GM23338 (cell line): ENCODE results near the gene OR2T10. TPM values are rescaled to one million over a fixed set of nuclear protein-coding genes. Genes with fewer than 3 reads are reported as not detected.

ENCODE experiments used
- ATAC-seq: fragments of 200-7000 bp; cut with Tn5 transposase; 3 replicates; pipeline ENCODE4 v1.9.1; 2020
- DNase-seq: peaks from one replicate; pipeline ENCODE4 v3.0.0-alpha.2; 2015; ENCODE audit warnings: low spot score
- H2AFZ ChIP-seq: fragments of 200-600 bp; sonication (generic); 2 replicates; pipeline ENCODE4 v1.8.0; 2016; ENCODE audit warnings: antibody characterized with exemption, mild to moderate bottlenecking, moderate library complexity
- H3F3A ChIP-seq: fragments of 200-600 bp; sonication (generic); replicated peaks from 2 replicates; pipeline ENCODE4 v1.8.0; 2017; ENCODE audit warnings: antibody characterized with exemption, mixed run types, low read depth
- H3K27ac ChIP-seq: fragments of 200-600 bp; sonication (generic); 2 replicates; pipeline ENCODE4 v1.6.1; 2016; ENCODE audit warnings: low read depth
- H3K27me3 ChIP-seq: fragments of 200-600 bp; sonication (generic); 2 replicates; pipeline ENCODE4 v1.8.0; 2016; ENCODE audit warnings: mild to moderate bottlenecking, mixed run types, moderate library complexity; ENCODE audit not compliant: insufficient read depth
- H3K36me3 ChIP-seq: fragments of 200-600 bp; sonication (generic); 2 replicates; pipeline ENCODE4 v1.8.0; 2016; ENCODE audit warnings: mild to moderate bottlenecking; ENCODE audit not compliant: insufficient read depth
- H3K4me1 ChIP-seq: fragments of 200-600 bp; sonication (generic); 2 replicates; pipeline ENCODE4 v1.8.0; 2016; ENCODE audit warnings: mild to moderate bottlenecking, moderate library complexity; ENCODE audit not compliant: insufficient read depth
- H3K4me2 ChIP-seq: fragments of 200-600 bp; sonication (generic); 2 replicates; pipeline ENCODE4 v1.7.1; 2017; ENCODE audit warnings: mixed run types
- H3K4me3 ChIP-seq: fragments of 200-600 bp; sonication (generic); 2 replicates; pipeline ENCODE4 v1.6.1; 2016; ENCODE audit warnings: mixed run types
- H3K79me2 ChIP-seq: fragments of 200-600 bp; sonication (generic); replicated peaks from 2 replicates; pipeline ENCODE4 v1.8.0; 2017; ENCODE audit warnings: mild to moderate bottlenecking; ENCODE audit not compliant: insufficient read depth
- H3K9me2 ChIP-seq: fragments of 200-600 bp; sonication (generic); 2 replicates; pipeline ENCODE4 v1.8.0; 2017; ENCODE audit not compliant: insufficient read depth
- H4K20me1 ChIP-seq: fragments of 200-600 bp; sonication (generic); replicated peaks from 2 replicates; pipeline ENCODE4 v1.8.0; 2017; ENCODE audit warnings: mild to moderate bottlenecking; ENCODE audit not compliant: insufficient read depth
- H3K27ac Mint-ChIP-seq: 2 replicates; pipeline ENCODE4 v1.8.0; 2020; ENCODE audit warnings: inconsistent platforms, mild to moderate bottlenecking, moderate library complexity, mixed read lengths
- H3K27me3 Mint-ChIP-seq: 3 replicates; pipeline ENCODE4 v1.8.0; 2022; ENCODE audit warnings: low read depth, mild to moderate bottlenecking, moderate library complexity, mixed read lengths, inconsistent platforms; ENCODE audit not compliant: insufficient read depth, poor library complexity
- H3K36me3 Mint-ChIP-seq: 3 replicates; pipeline ENCODE4 v1.8.0; 2021; ENCODE audit warnings: low read depth, mild to moderate bottlenecking, inconsistent platforms, moderate library complexity, mixed read lengths
- H3K4me1 Mint-ChIP-seq: 3 replicates; pipeline ENCODE4 v1.8.0; 2020; ENCODE audit warnings: mild to moderate bottlenecking, inconsistent platforms, mixed read lengths
- H3K4me3 Mint-ChIP-seq: 3 replicates; pipeline ENCODE4 v1.8.0; 2021; ENCODE audit warnings: moderate library complexity, mild to moderate bottlenecking, inconsistent platforms, mixed read lengths
- H3K9me3 Mint-ChIP-seq: 3 replicates; pipeline ENCODE4 v1.8.0; 2020; ENCODE audit warnings: moderate library complexity, mild to moderate bottlenecking, inconsistent platforms, mixed read lengths
- CREB1 ChIP-seq: fragments of 250-450 bp; sonication (Bioruptor Pico); IDR thresholded peaks from 2 replicates; pipeline ENCODE4 v1.5.0; 2020; ENCODE audit warnings: low read depth, mild to moderate bottlenecking, moderate library complexity
- CTCF ChIP-seq, 2 experiments: fragments of 200-600 bp in 1 of 2; sonication (generic) in 1 of 2; conservative IDR thresholded peaks; 2 replicates each; pipeline versions ENCODE4 v1.5.1 to v1.6.1; 2016 to 2017; ENCODE audit warnings: antibody characterized with exemption in 2 of 2, low read depth in 2 of 2, mild to moderate bottlenecking in 2 of 2, moderate library complexity in 1 of 2
- ETS1 ChIP-seq: IDR thresholded peaks from 2 replicates; pipeline ENCODE4 v1.6.1; 2016; ENCODE audit warnings: antibody characterized with exemption
- EZH2 ChIP-seq: fragments of 200-600 bp; sonication (generic); IDR thresholded peaks from one replicate; pipeline ENCODE4 v1.8.0; 2017; ENCODE audit warnings: antibody characterized with exemption, mild to moderate bottlenecking, low read depth; ENCODE audit not compliant: unreplicated experiment
- REST ChIP-seq: IDR thresholded peaks from one replicate; pipeline ENCODE4 v1.6.1; 2018; ENCODE audit warnings: antibody characterized with exemption; ENCODE audit not compliant: unreplicated experiment
- ZNF331 ChIP-seq: fragments of 250-450 bp; sonication (Bioruptor Pico); IDR thresholded peaks from 2 replicates; pipeline ENCODE4 v1.5.0; 2020; ENCODE audit warnings: low read depth, mild to moderate bottlenecking, moderate library complexity
- ZNF462 ChIP-seq: fragments of 250-450 bp; sonication (Bioruptor Pico); IDR thresholded peaks from 2 replicates; pipeline ENCODE4 v1.5.0; 2020; ENCODE audit warnings: mild to moderate bottlenecking, moderate library complexity
- polyA plus RNA-seq: library from polyadenylated mRNA; unstranded; fragments of >200 nt; fragmentation: Nextera tagmentation; extraction: Ambion mirVana; gene quantifications from 2 replicates; pipeline ENCODE4 v1.2.1, GENCODE V29; 2016
- total RNA-seq: library from RNA; depleted of rRNA; stranded (reverse); fragments of >200 nt; shearing (Covaris generic); gene quantifications from 2 replicates; pipeline ENCODE4 v1.2.3, GENCODE V29; 2014

The OR2T10 gene
- total and polyA plus RNA-seq, 2 experiments from 2014 or later: not detected

GRCh38 chr1:248592655-248593054, 4.8 kb downstream of the OR2T10 start:
- Histone ChIP-seq H3K27me3 (no peaks in the 10 kb centered on the region), H3K4me2 (no peak overlapping the region), H3K4me1 (no peaks in the 10 kb centered on the region), H3K9me2 (no peaks in the 10 kb centered on the region), H2AFZ (no peak overlapping the region), H3F3A (no peaks in the 10 kb centered on the region), H3K79me2 (no peaks in the 10 kb centered on the region), H3K27ac (no peak overlapping the region), H4K20me1 (no peaks in the 10 kb centered on the region), H3K36me3 (0 out of 2 replicates have a peak, but pooled peaks cover 11% of the 10 kb centered on the region), H3K4me3 (no peak overlapping the region)
- TF ChIP-seq CREB1 (CRISPR knock-in tag): no peak
- no peak for TF ChIP-seq REST
- TF ChIP-seq EZH2: no peak
- TF ChIP-seq ETS1: no peak
- no peak for TF ChIP-seq ZNF331 (CRISPR knock-in tag)
- no peak for TF ChIP-seq CTCF (conservative IDR thresholded peaks at IDR 0.05; ENCODE audit: low read depth in 2 of 2)
- TF ChIP-seq ZNF462 (CRISPR knock-in tag): no peak
- Mint-ChIP-seq H3K36me3 (peaks cover 19% of the 10 kb centered on the region; the same call in 2 of the 3 replicates), H3K27me3 (peaks cover 4% of the 10 kb centered on the region), H3K27ac (no peak overlapping the region), H3K4me1 (no peaks in the 10 kb centered on the region), H3K9me3 (peaks cover 86% of the 10 kb centered on the region), H3K4me3 (no peak overlapping the region)
- ATAC-seq (no peak), DNase-seq (no peak)
